Coronary artery (tissue), 2 donors: Measurements from ENCODE around the gene CROCC.
"Not testable (repeated sequence)": the region's sequence is repeated elsewhere in the genome, so short reads cannot be mapped to it uniquely, and the experiment has no call there.

ENCODE experiments used
- DNase-seq: peaks from one replicate; pipeline ENCODE4 v3.0.0-alpha.2; 2017; ENCODE audit warnings: low spot score
- H3K27ac ChIP-seq, 2 donors: fragments of 200-600 bp; sonication (generic); one replicate each; pipeline ENCODE4 v1.5.1; 2016 to 2019
- H3K4me3 ChIP-seq: fragments of 200-600 bp; sonication (generic); 2 replicates; pipeline ENCODE4 v1.5.1; 2016; ENCODE audit warnings: mild to moderate bottlenecking, moderate library complexity
- TF ChIP-seq, protein P1 (sequence below): fragments of 200-600 bp; sonication (generic); IDR thresholded peaks from one replicate; pipeline ENCODE4 v1.5.1; 2019; ENCODE audit warnings: antibody characterized with exemption

CROCC gene

DNA sequence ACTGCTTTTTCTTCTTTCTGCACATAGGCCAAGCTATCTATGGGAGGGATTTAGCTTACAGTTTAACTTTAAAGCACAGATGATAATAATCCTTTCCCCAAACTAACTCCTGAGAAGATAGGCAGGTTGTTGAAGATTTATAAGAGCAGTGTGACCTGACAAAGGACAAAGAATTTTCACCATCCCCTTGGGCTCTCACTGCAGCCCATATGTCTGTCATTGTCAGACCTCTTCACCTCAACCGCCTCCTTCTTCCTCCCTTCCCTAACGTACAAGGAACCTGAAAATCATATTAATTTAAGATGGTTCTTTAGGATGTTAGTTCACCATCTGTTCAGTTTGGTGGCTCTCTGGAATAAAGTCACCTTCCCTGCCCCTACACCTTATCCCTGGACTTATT, 21.0 kb upstream of the CROCC start:
- no peak overlapping the region for H3K27ac ChIP-seq
- no peak for DNase-seq
- TF ChIP-seq, protein P1, sequence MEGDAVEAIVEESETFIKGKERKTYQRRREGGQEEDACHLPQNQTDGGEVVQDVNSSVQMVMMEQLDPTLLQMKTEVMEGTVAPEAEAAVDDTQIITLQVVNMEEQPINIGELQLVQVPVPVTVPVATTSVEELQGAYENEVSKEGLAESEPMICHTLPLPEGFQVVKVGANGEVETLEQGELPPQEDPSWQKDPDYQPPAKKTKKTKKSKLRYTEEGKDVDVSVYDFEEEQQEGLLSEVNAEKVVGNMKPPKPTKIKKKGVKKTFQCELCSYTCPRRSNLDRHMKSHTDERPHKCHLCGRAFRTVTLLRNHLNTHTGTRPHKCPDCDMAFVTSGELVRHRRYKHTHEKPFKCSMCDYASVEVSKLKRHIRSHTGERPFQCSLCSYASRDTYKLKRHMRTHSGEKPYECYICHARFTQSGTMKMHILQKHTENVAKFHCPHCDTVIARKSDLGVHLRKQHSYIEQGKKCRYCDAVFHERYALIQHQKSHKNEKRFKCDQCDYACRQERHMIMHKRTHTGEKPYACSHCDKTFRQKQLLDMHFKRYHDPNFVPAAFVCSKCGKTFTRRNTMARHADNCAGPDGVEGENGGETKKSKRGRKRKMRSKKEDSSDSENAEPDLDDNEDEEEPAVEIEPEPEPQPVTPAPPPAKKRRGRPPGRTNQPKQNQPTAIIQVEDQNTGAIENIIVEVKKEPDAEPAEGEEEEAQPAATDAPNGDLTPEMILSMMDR: no peak

DNA sequence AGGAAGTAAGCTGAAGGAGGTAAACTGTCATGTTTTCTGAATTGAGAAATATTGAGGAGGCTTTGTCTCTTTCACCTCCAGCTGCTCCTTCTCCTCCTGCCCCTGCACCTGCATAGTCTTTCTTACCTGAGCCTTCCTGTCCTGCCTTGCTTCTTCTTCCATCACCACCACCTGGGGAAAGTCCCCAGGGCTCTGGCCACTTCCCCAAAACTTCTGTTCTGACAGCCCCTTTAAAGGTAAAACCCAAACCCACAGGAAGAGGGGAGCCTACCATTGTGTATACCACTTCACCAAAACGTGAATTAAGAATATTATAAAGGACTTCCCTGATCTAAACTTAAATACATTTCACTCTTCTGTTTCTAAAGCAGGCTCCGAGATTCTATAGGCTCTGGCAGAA, 20.4 kb upstream of the CROCC start:
- H3K4me3 ChIP-seq, DNase-seq, H3K27ac ChIP-seq: not testable (repeated sequence)

More for the DNA sequence above, 21.0 kb upstream of the CROCC start:
- no peak overlapping the region for H3K4me3 ChIP-seq

DNA sequence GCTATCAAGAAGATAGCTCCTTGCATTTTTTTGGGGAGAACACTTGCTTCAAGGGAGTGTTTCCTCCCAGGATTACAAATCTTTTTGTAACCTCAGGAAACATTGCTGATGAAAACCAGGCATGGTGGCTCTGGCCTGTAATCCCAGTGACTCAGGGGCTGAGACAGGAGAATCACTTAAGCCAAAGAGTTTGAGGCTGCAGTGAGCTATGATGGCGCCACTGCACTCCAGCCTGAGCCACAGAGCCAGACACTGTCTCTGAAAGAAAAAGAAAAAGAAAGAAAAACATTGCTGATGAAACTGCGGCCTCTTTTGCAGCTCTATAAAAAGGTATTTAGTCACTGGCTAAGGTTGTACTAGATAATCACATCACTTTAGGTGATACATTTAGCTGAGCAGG, 18.7 kb upstream of the CROCC start:
- TF ChIP-seq, protein P1: no peak
- no peak overlapping the region for H3K4me3 ChIP-seq
- peak overlapping the region; percentile 97 to 98 for H3K27ac ChIP-seq
- DNase-seq: no peak

DNA sequence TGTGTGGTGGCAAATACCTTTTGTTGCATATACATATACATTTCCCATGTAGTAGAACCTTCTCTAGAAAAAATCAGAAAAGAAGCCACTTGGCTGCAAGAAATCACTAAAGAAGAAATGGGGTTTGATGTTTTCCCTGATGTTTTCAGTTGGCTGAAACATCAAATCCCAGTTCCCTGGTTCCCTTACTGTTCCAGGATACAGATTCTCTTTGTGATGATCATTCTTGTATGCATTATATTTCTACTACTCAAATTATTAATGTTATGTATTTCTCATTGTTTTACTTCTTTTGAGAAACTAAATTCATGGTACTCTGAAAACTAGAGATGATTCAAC, 18.3 kb upstream of the CROCC start:
- TF ChIP-seq, protein P1: no peak
- Histone ChIP-seq H3K4me3 (peak overlapping the region; percentile 76), H3K27ac (peak overlapping the region; percentile 97 to 98)
- no peak for DNase-seq

DNA sequence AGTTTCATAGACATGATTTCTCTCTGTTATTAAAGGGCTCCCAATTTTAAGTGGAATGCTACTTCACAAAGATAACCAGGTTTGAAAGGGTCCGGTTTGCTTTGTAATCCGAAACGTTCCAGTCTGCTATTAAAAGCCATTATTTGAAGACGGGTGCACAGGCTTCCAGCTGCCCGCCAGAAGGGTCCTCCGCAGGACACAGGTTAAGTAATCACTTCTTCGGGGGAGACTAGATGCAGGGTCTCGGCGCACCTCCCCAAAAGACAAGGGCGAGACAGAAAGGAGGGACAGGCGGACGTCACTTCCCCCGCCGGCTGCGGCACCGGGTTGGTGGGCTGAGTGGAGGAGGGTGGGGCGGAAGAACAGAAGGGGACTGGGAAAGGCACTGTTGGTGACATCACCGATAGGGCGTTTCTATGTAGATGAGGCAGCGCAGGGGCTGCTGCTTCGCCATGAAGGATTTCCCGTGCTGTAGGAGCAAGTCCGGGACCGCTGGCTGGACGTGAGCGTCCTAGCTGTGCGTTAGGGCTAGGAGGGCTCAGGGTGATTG, 17.1 kb upstream of the CROCC start:
- TF ChIP-seq, protein P1: no peak
- Histone ChIP-seq H3K27ac (peak overlapping the region; percentile 97 to 98), H3K4me3 (peak overlapping the region; percentile 76)
- peak; percentile 100 for DNase-seq

DNA sequence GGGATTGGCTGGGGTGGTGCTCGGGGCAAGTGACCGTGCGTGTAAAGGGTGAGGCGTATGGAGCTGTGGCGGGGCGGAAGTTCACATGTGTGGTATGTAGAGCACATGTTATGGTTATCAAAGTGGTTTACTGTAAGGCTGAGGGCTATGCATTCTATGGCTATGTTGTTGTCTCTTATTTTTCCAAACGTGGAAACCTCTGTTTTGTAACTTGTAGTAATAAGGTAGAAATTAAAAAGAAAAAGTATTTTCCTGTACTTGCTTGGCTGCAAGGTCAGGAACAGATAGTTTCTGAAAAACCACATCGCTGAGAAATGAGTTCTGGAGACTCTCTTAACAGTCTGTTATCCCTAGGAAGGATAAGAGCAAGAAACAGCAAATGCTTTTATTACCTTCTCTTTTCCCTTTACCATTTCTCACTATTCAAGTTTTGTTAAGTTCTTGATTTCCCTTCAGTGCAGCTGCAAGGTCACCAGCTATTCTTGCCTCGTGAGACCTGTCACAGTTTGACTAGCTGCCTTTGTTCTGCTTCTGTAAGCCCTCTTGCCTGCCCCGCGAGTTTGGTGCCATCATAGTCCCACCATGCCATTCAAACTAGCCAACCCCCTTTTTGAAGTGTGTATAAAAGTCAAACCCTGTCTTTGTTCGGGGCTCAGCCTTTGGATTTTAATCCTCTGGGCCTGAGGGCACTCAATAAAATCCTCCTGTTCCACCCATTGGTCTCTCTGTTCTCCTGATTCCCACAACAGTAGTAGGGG, 16.4 kb upstream of the CROCC start:
- H3K4me3 ChIP-seq: peak overlapping the region; percentile 76
- TF ChIP-seq, protein P1: no peak
- DNase-seq: no peak
- H3K27ac ChIP-seq: peak overlapping the region; percentile 97 to 98

DNA sequence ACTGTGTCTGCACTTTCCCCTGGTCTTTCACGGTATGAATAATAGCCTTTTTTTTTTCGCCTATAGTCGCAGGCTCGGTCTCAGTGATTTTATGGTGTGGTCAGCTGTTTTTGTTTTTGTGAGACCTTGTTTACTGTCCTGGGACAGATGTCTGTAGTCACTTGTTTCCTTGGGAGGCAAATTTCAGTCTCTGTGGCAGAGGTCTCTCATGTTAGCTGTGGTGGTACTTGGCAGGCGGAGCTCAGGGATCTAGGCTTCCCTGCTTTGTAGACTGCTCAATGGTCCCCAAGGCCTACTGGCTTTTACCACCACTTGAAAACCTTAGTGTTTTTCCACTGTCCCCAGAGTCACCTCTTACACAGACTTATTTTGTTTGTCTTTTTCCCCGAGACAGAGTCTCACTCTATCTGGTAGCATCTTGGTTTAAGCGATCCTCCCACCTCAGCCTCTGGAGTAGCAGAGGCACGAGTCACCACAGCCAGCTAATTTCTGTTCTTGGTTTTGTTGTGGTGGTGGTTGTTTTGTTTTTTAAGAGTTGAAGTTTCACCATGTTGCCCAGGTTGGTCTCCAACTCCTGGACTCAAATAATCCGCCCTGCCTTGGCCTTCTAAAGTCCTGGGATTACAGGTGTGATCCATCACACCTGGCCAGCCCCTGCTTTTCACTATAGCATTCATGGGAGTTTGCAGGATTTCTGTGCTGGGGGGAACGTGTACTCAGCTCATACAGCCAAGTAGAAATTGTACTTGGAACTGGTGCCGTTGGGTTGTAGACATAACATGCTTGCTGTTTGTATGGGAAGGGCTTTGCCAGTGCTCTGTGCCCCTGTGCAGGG, 15.6 kb upstream of the CROCC start:
- TF ChIP-seq, protein P1: no peak
- Histone ChIP-seq H3K27ac (peak overlapping the region; percentile 97 to 98), H3K4me3 (no peak overlapping the region)
- peak; percentile 69 for DNase-seq
